Panc1 (cell line): Measurements from ENCODE around the gene TULP4. TPM values are rescaled to one million over a fixed set of nuclear protein-coding genes. Genes with fewer than 3 reads are reported as not detected.

Source experiments
- ATAC-seq: fragments of 200-7000 bp; cut with Tn5 transposase; 2 replicates; pipeline ENCODE4 v1.9.1; 2020; ENCODE audit warnings: mild to moderate bottlenecking, moderate library complexity
- BruUV-seq: library from RNA; stranded (reverse); fragments of 400-500 nt; replicated peaks from 2 replicates; lab custom pipeline; 2021; lab: Mats Ljungman, UMichigan
- CTCF ChIA-PET: fragments of 300-600 bp; sonication (Branson Sonifier 250); formaldehyde crosslinking; loops from one replicate; lab custom pipeline; 2022; ENCODE audit warnings: antibody characterized with exemption; lab: Charles Lee
- POLR2A ChIA-PET: fragments of 300-600 bp; sonication (Branson Sonifier 250); formaldehyde crosslinking; loops from one replicate; lab custom pipeline; 2022; ENCODE audit warnings: antibody characterized with exemption; lab: Charles Lee
- DNase-seq: peaks from one replicate; pipeline ENCODE4 v3.0.0-alpha.2; 2010; ENCODE audit warnings: low read depth, low spot score
- H3K27ac ChIP-seq: 2 replicates; pipeline ENCODE4 v1.5.1; 2011; ENCODE audit warnings: mild to moderate bottlenecking, low read length, inconsistent platforms
- H3K27me3 ChIP-seq: fragments of 200-500 bp; sonication (Bioruptor generic); 2 replicates; pipeline ENCODE4 v1.6.0; 2014; ENCODE audit warnings: low read length, inconsistent platforms; ENCODE audit not compliant: control insufficient read depth, insufficient read depth
- H3K36me3 ChIP-seq: fragments of 200-500 bp; sonication (Bioruptor generic); 2 replicates; pipeline ENCODE4 v1.5.1; 2014; ENCODE audit warnings: inconsistent platforms, mild to moderate bottlenecking, low read length, moderate library complexity; ENCODE audit not compliant: control insufficient read depth, insufficient read depth
- H3K4me1 ChIP-seq: 2 replicates; pipeline ENCODE4 v1.5.1; 2011; ENCODE audit warnings: inconsistent platforms, mild to moderate bottlenecking, low read length, moderate library complexity; ENCODE audit not compliant: control insufficient read depth, insufficient read depth
- H3K4me3 ChIP-seq, 2 experiments: 2 replicates each; pipeline ENCODE4 v1.5.1; 2011 to 2012; ENCODE audit warnings: low read depth in 2 of 2, low read length in 2 of 2, mild to moderate bottlenecking in 2 of 2, inconsistent platforms in 1 of 2, moderate library complexity in 1 of 2
- H3K9me3 ChIP-seq: fragments of 200-500 bp; sonication (Bioruptor generic); 2 replicates; pipeline ENCODE4 v1.5.1; 2014; ENCODE audit warnings: low read depth, mild to moderate bottlenecking, inconsistent platforms, low read length, moderate library complexity; ENCODE audit not compliant: control insufficient read depth, insufficient read depth
- CTCF ChIP-seq: fragments of 450-650 bp; IDR thresholded peaks from 2 replicates; pipeline ENCODE4 v1.5.1; 2017; ENCODE audit warnings: mild to moderate bottlenecking
- POLR2AphosphoS5 ChIP-seq: IDR thresholded peaks from 2 replicates; pipeline ENCODE4 v1.6.1; 2012; ENCODE audit warnings: mild to moderate bottlenecking, low read depth, low read length, moderate library complexity
- REST ChIP-seq, 2 experiments: IDR thresholded peaks; 2 replicates each; pipeline ENCODE4 v1.6.1; 2011 to 2012; ENCODE audit warnings: low read depth in 2 of 2, control low read depth in 1 of 2, low read length in 1 of 2, mild to moderate bottlenecking in 1 of 2, moderate library complexity in 1 of 2; ENCODE audit not compliant: insufficient read depth in 1 of 2
- SIN3A ChIP-seq: IDR thresholded peaks from 2 replicates; pipeline ENCODE4 v1.6.1; 2012; ENCODE audit warnings: low read depth, mild to moderate bottlenecking, low read length, moderate library complexity, borderline replicate concordance; ENCODE audit not compliant: insufficient read depth
- TCF7L2 ChIP-seq: IDR thresholded peaks from 2 replicates; pipeline ENCODE4 v1.6.1; 2011; ENCODE audit warnings: mild to moderate bottlenecking, low read depth, low read length, inconsistent platforms
- in situ Hi-C: cut with HindIII; loops from 2 replicates; pipeline ENCODE4 v1.10.0; 2016; ENCODE audit warnings: low sequenced_read_pairs, low pct_unique_long_range_greater_than_20kb
- intact Hi-C: fragments of 100-400 bp; cut with micrococcal nuclease; formaldehyde crosslinking; loops from one replicate; pipeline ENCODE4 v1.10.0; 2022; ENCODE audit not compliant: unreplicated experiment
- total RNA-seq: library from RNA; stranded (reverse); gene quantifications from one replicate; pipeline ENCODE4 v1.2.1, GENCODE V29; 2021; ENCODE audit not compliant: unreplicated experiment

The TULP4 gene
- total RNA-seq, 1 experiment from 2014 or later: 105 TPM

- TF ChIP-seq REST (IDR thresholded peaks at IDR 0.05; ENCODE audit: insufficient read depth in 1 of 2, low read depth in 2 of 2, low read length in 1 of 2) (no peak), POLR2AphosphoS5 (no peak), SIN3A (no peak), TCF7L2 (no peak), CTCF (no peak)
- in situ Hi-C loops: no loop called here
- no peak for ATAC-seq
- Histone ChIP-seq H3K4me3 (no peak overlapping the region), H3K27me3 (no peaks in the 10 kb centered on the region), H3K4me1 (no peaks in the 10 kb centered on the region), H3K27ac (no peak overlapping the region), H3K9me3 (no peaks in the 10 kb centered on the region), H3K36me3 (peaks cover 14% of the 10 kb centered on the region)
- no TSS peak for BruUV-seq
- intact Hi-C loops: loop anchor here (5.0 kb wide), 1 partner anchor 223 kb away; no protein-coding TSS in a partner anchor
- DNase-seq: no peak
- ChIA-PET POLR2A (no interaction called here), CTCF (no interaction called here)
Observed at GRCh38 chr6:158500016-158500735, 187.9 kb downstream of the TULP4 start.

GRCh38 chr6:158501360-158502262 lies 189.3 kb downstream of the TULP4 start:
- no peak for DNase-seq
- Histone ChIP-seq H3K9me3 (no peaks in the 10 kb centered on the region), H3K27ac (no peak overlapping the region), H3K4me3 (no peak overlapping the region), H3K36me3 (peaks cover 14% of the 10 kb centered on the region), H3K27me3 (no peaks in the 10 kb centered on the region), H3K4me1 (no peaks in the 10 kb centered on the region)
- no peak for TF ChIP-seq POLR2AphosphoS5
- TF ChIP-seq CTCF: no peak
- no peak for TF ChIP-seq SIN3A
- no peak for TF ChIP-seq REST (IDR thresholded peaks at IDR 0.05; ENCODE audit: insufficient read depth in 1 of 2, low read depth in 2 of 2, low read length in 1 of 2)
- TF ChIP-seq TCF7L2: no peak
- in situ Hi-C loops (no loop called here), intact Hi-C loops (loop anchor here (5.0 kb wide), 1 partner anchor 224 kb away; no protein-coding TSS in a partner anchor)
- ChIA-PET CTCF (interaction anchor here (0.5 to 0.9 kb wide), 2 partner anchors 18 to 281 kb away, joined by 3 to 4 read pairs; no protein-coding TSS in a partner anchor), POLR2A (interaction anchor here (0.6 kb wide), 2 partner anchors 31 kb away, joined by 3 to 6 read pairs; no protein-coding TSS in a partner anchor)
- peak; percentile 62; the same call in 1 of the 2 replicates for ATAC-seq
- no TSS peak for BruUV-seq
